Measurements from ENCODE around the gene EFCAB6. TPM values are rescaled to one million over a fixed set of nuclear protein-coding genes. Genes with fewer than 3 reads are reported as not detected.

The EFCAB6 gene
- total RNA-seq, 1 donor from 2014 or later: 7.0 TPM

DNA sequence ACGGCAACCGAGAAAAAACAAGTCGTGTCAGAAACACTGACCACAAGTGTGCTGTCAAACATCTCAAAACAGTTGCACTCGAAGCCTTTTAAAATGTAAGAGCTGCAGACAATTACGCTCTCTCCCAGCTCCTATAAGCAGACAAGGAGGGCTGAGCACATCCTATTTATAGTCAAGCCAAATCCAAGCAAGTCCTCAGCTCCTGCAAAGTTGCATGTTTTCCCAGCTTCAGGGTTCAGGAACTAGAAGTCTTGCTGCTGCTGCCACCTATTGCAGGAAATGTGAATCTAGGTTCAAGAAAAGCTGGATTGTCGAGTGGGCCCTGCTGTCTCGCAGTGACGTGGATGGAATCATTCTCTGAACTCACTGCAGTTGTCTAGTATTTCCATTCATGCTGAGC, 15.5 kb downstream of the EFCAB6 start:
- Mint-ChIP-seq H3K27ac (no peak overlapping the region), H3K4me3 (ENCODE audit: low read depth) (no peak overlapping the region), H3K36me3 (ENCODE audit: insufficient read depth) (peaks cover 4% of the 10 kb centered on the region), H3K4me1 (ENCODE audit: low read depth) (no peaks in the 10 kb centered on the region), H3K9me3 (ENCODE audit: low read depth) (peaks cover 12% of the 10 kb centered on the region), H3K27me3 (no peaks in the 10 kb centered on the region)
- peak; percentile 48 for TF ChIP-seq CTCF (IDR thresholded peaks at IDR 0.05; ENCODE audit: unreplicated experiment)
- DNase-seq (ENCODE audit: low spot score, unreplicated experiment): no peak

GRCh38 chr22:43795320-43795719, 16.8 kb downstream of the EFCAB6 start:
- no peak overlapping the region for H3K4me3 Mint-ChIP-seq (ENCODE audit: low read depth)
- peaks cover 3% of the 10 kb centered on the region for H3K9me3 Mint-ChIP-seq (ENCODE audit: low read depth)
- TF ChIP-seq CTCF (IDR thresholded peaks at IDR 0.05; ENCODE audit: unreplicated experiment): no peak
- H3K36me3 Mint-ChIP-seq (ENCODE audit: insufficient read depth): no peaks in the 10 kb centered on the region
- H3K27me3 Mint-ChIP-seq: no peaks in the 10 kb centered on the region
- no peak overlapping the region for H3K27ac Mint-ChIP-seq
- no peaks in the 10 kb centered on the region for H3K4me1 Mint-ChIP-seq (ENCODE audit: low read depth)
- no peak for DNase-seq (ENCODE audit: low spot score, unreplicated experiment)

DNA sequence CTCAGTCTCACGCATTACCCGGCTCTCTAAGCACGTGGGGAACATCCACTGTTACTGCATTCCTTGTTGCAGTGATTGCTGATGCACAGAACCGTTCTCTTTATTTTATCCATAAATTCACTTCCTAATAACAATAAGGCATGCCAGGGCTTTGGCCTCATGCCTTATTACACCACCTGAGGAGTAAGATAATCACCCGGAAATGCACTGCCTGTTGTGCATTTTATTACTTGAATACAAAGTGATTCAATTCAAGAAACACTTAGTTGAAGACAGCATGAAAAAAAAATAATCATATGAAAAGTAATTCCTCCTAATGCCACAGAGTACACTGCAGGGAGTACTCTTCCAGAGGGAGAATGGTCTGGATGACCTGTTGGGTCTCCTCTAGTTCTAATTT, 19.2 kb downstream of the EFCAB6 start:
- Mint-ChIP-seq H3K9me3 (ENCODE audit: low read depth) (peaks cover 1% of the 10 kb centered on the region), H3K4me3 (ENCODE audit: low read depth) (no peak overlapping the region), H3K4me1 (ENCODE audit: low read depth) (no peaks in the 10 kb centered on the region), H3K27me3 (no peaks in the 10 kb centered on the region), H3K36me3 (ENCODE audit: insufficient read depth) (no peaks in the 10 kb centered on the region), H3K27ac (no peak overlapping the region)
- no peak for TF ChIP-seq CTCF (IDR thresholded peaks at IDR 0.05; ENCODE audit: unreplicated experiment)
- DNase-seq (ENCODE audit: low spot score, unreplicated experiment): no peak

GRCh38 chr22:43789452-43789851, 22.7 kb downstream of the EFCAB6 start:
- Mint-ChIP-seq H3K36me3 (ENCODE audit: insufficient read depth) (no peaks in the 10 kb centered on the region), H3K9me3 (ENCODE audit: low read depth) (peaks cover 4% of the 10 kb centered on the region), H3K4me3 (ENCODE audit: low read depth) (no peak overlapping the region), H3K27me3 (no peaks in the 10 kb centered on the region), H3K27ac (no peak overlapping the region), H3K4me1 (ENCODE audit: low read depth) (no peaks in the 10 kb centered on the region)
- no peak for DNase-seq (ENCODE audit: low spot score, unreplicated experiment)
- no peak for TF ChIP-seq CTCF (IDR thresholded peaks at IDR 0.05; ENCODE audit: unreplicated experiment)

GRCh38 chr22:43783777-43784176, 28.3 kb downstream of the EFCAB6 start:
- no peaks in the 10 kb centered on the region for H3K4me1 Mint-ChIP-seq (ENCODE audit: low read depth)
- H3K9me3 Mint-ChIP-seq (ENCODE audit: low read depth): peaks cover 4% of the 10 kb centered on the region
- H3K36me3 Mint-ChIP-seq (ENCODE audit: insufficient read depth): peaks cover 2% of the 10 kb centered on the region
- no peak overlapping the region for H3K27ac Mint-ChIP-seq
- DNase-seq (ENCODE audit: low spot score, unreplicated experiment): no peak
- peak; percentile 41 for TF ChIP-seq CTCF (IDR thresholded peaks at IDR 0.05; ENCODE audit: unreplicated experiment)
- no peaks in the 10 kb centered on the region for H3K27me3 Mint-ChIP-seq
- no peak overlapping the region for H3K4me3 Mint-ChIP-seq (ENCODE audit: low read depth)
